ENCODE results near the gene LRRC1. TPM values are rescaled to one million over a fixed set of nuclear protein-coding genes. Genes with fewer than 3 reads are reported as not detected.

The LRRC1 gene
- total and polyA plus RNA-seq, 2 of the 8 experiments (the other 6 are each of a cell fraction or from before 2014, with no cell fraction given): 6.7 to 15.9 TPM

DNA sequence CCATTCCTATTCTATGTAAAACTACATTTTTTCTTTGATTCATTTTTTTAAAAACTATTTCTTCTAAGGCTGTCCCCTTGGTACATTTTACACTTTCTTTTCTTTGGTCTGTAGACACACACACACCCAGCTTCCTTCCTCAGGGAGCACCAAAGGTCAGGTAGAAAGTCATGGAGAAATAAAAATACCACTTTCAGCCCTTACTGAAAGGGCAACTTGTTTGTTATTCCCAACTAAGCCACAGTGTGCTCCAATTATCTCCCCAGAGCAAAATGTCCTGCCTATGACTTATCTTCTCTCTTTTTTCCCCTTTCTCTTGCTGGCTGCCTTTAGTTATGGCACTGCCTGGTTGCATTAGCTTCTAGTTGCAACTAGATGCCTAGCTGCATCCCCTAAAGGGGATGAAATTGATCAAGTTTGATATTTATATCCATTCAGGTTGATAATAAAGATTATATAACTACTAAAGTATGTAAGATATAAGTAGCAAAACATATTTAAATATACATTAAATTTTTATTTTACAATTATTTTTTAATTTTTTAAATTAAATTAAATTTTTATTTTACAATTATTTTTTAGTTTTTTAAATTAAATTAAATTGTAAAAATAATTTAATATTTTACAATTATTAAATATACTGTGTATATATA lies 21.6 kb upstream of the LRRC1 start:
- Histone ChIP-seq H2BK15ac (ENCODE audit: low read length) (no peak overlapping the region), H3K9me3 (ENCODE audit: insufficient read depth in 2 of 2, low read depth in 1 of 2, low read length in 1 of 2) (peaks cover 8 to 10% of the 10 kb centered on the region in 2 experiments; a peak in 2 of 4 replicates), H3K23me2 (ENCODE audit: low read depth, low read length) (no peaks in the 10 kb centered on the region), H4K5ac (ENCODE audit: insufficient read length, low read depth, low read length) (no peak overlapping the region), H3K4ac (replicated peaks; ENCODE audit: insufficient read length, low read depth, low read length) (no peak overlapping the region), H3K56ac (replicated peaks; ENCODE audit: insufficient read length, low read depth, low read length) (no peak overlapping the region), H2BK12ac (ENCODE audit: low read depth, low read length) (no peak overlapping the region), H4K20me1 (replicated peaks in 1 of 2; ENCODE audit: control insufficient read depth in 1 of 2, insufficient read depth in 2 of 2, low read length in 2 of 2) (no peaks in the 10 kb centered on the region), H3K14ac (ENCODE audit: insufficient read length) (no peak overlapping the region), H3K4me2 (ENCODE audit: insufficient read depth in 1 of 2, low read depth in 2 of 2, low read length in 2 of 2) (no peak overlapping the region), H3K4me3 (ENCODE audit: extremely low read depth in 1 of 4, insufficient read depth in 2 of 4, low read depth in 3 of 4, low read length in 4 of 4) (no peak overlapping the region), H3K18ac (ENCODE audit: extremely low read depth, low read length) (no peak overlapping the region), H3K23ac (ENCODE audit: insufficient read length) (no peak overlapping the region), H2BK120ac (replicated peaks; ENCODE audit: low read depth, low read length) (no peak overlapping the region), H2BK20ac (ENCODE audit: low read length) (no peak overlapping the region), H3K27ac (ENCODE audit: low read depth, low read length) (no peak overlapping the region), H2BK5ac (ENCODE audit: low read depth, low read length) (no peak overlapping the region), H4K8ac (ENCODE audit: extremely low read depth, insufficient read depth, low read length) (no peak overlapping the region), H3K36me3 (ENCODE audit: control insufficient read depth in 2 of 4, insufficient read depth in 4 of 4, low read length in 3 of 4) (peaks cover 0 to 2% (median 0%) of the 10 kb centered on the region in 4 experiments; a peak in 1 of 8 replicates), H2AFZ (ENCODE audit: low read length) (no peak overlapping the region), H3K27me3 (replicated peaks in 1 of 4; ENCODE audit: control insufficient read depth in 3 of 4, extremely low read depth in 1 of 4, insufficient read depth in 3 of 4, low read length in 3 of 4) (no peaks in the 10 kb centered on the region), H2AK5ac (ENCODE audit: low read depth, low read length) (no peak overlapping the region), H3K79me2 (ENCODE audit: control insufficient read depth in 1 of 2, insufficient read depth in 2 of 2, low read length in 2 of 2) (no peaks in the 10 kb centered on the region), H3K9ac (replicated peaks in 1 of 4; ENCODE audit: extremely low read depth in 1 of 4, low read depth in 3 of 4, low read length in 3 of 4) (no peak overlapping the region), H3K4me1 (replicated peaks in 1 of 4; ENCODE audit: control insufficient read depth in 3 of 4, insufficient read depth in 4 of 4, low read length in 3 of 4) (no peaks in the 10 kb centered on the region), H3K79me1 (ENCODE audit: low read depth, low read length) (no peaks in the 10 kb centered on the region), H4K91ac (replicated peaks; ENCODE audit: insufficient read length, low read length) (no peak overlapping the region)
- POLR2A ChIA-PET (ENCODE audit: partially characterized antibody): no interaction called here
- CTCF ChIA-PET (ENCODE audit: partially characterized antibody): interaction anchor here (1.1 to 3.6 kb wide), 2 partner anchors 183 to 192 kb away, joined by 4 to 19 read pairs; no protein-coding TSS in a partner anchor
- FAIRE-seq (no peak), DNase-seq (ENCODE audit: low read depth in 1 of 2, low spot score in 2 of 2) (no peak)
- TF ChIP-seq, protein P1, sequence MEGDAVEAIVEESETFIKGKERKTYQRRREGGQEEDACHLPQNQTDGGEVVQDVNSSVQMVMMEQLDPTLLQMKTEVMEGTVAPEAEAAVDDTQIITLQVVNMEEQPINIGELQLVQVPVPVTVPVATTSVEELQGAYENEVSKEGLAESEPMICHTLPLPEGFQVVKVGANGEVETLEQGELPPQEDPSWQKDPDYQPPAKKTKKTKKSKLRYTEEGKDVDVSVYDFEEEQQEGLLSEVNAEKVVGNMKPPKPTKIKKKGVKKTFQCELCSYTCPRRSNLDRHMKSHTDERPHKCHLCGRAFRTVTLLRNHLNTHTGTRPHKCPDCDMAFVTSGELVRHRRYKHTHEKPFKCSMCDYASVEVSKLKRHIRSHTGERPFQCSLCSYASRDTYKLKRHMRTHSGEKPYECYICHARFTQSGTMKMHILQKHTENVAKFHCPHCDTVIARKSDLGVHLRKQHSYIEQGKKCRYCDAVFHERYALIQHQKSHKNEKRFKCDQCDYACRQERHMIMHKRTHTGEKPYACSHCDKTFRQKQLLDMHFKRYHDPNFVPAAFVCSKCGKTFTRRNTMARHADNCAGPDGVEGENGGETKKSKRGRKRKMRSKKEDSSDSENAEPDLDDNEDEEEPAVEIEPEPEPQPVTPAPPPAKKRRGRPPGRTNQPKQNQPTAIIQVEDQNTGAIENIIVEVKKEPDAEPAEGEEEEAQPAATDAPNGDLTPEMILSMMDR (IDR thresholded peaks at IDR 0.05; ENCODE audit: control extremely low read depth in 1 of 3, insufficient read depth in 1 of 3, low read depth in 1 of 3, low read length in 3 of 3): no peak
- TF ChIP-seq JUN (IDR thresholded peaks at IDR 0.05; ENCODE audit: low read depth, low read length) (no peak), RBBP5 (IDR thresholded peaks at IDR 0.05; ENCODE audit: borderline replicate concordance, low read depth, low read length) (no peak), RAD21 (IDR thresholded peaks at IDR 0.05 in 1 of 2, conservative IDR thresholded peaks at IDR 0.05 in 1 of 2; ENCODE audit: low read depth in 2 of 2, low read length in 2 of 2) (no peak)
